ENCODE results near the gene SOSTDC1.

Gene SOSTDC1

GRCh38 chr7:16492513-16493062, 27.1 kb upstream of the SOSTDC1 start:
- in situ Hi-C loops (cut with MboI; ENCODE audit: low sequenced_read_pairs, unreplicated experiment), result no loop called here
- no peak for DNase-seq (ENCODE audit: low spot score)
- TF ChIP-seq CTCF (IDR thresholded peaks at IDR 0.05; ENCODE audit: borderline replicate concordance, control extremely low read depth, extremely low read depth, insufficient read depth, missing control alignments), result no peak

- in situ Hi-C loops (cut with MboI; ENCODE audit: low sequenced_read_pairs, unreplicated experiment), result no loop called here
- no peak for DNase-seq (ENCODE audit: low spot score)
- no peak for TF ChIP-seq CTCF (IDR thresholded peaks at IDR 0.05; ENCODE audit: borderline replicate concordance, control extremely low read depth, extremely low read depth, insufficient read depth, missing control alignments)
Measured at GRCh38 chr7:16491148-16491547, 25.6 kb upstream of the SOSTDC1 start.

DNA sequence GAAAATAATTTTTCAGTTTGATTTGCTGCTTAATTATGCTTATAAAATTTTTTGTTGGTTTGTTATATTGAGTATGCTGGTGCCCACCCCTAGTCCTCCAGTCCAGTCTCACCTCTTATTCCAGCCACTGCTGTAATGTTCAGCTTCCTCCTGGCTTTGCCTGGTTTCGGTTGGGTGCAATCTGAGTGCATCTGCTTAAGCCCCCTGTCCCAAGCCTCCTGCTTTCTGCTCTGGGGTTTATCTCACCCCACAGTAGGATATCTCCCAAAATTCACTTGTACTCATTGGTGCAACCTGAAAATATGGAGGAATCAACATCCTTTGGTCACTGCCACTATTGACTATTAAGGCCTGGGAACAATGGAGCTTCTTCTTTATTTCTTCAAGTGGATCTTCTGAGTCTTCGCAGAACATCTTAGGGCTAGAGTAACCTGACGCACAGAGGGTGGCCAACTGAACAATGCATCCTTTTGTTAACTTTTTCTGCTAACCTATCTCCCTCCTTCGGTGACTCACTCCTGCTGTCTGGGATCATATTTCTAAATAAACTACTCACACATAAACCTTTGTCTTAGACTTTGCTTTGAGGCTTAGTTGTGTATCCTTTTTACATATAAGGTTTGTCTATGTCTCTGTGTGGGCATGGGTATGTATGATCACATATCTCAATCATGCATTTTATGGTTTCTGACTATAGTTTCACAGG, 19.1 kb upstream of the SOSTDC1 start:
- no peak for DNase-seq (ENCODE audit: low spot score)
- TF ChIP-seq CTCF (IDR thresholded peaks at IDR 0.05; ENCODE audit: borderline replicate concordance, control extremely low read depth, extremely low read depth, insufficient read depth, missing control alignments), result no peak
- in situ Hi-C loops (cut with MboI; ENCODE audit: low sequenced_read_pairs, unreplicated experiment), result no loop called here

DNA sequence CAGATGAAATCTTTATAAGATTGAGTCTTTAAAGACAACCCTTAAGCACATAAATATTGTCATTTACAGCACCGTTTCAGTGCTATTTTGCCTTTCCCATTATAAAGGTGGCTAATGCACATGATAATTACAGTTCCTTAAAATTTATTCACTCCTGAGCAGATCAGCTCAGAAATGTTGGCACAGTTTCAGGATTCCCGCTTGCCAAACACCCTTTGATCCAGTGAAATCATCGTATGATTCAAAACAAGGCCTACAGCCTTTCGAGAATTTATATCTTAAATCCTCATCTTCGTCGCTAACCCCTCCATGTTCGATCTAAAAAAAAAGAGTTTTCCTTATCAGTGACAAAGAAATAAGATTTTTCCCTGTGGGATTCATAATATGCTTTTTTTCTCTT, 14.1 kb upstream of the SOSTDC1 start:
- in situ Hi-C loops (cut with MboI; ENCODE audit: low sequenced_read_pairs, unreplicated experiment), result no loop called here
- DNase-seq (ENCODE audit: low spot score), result no peak
- TF ChIP-seq CTCF (IDR thresholded peaks at IDR 0.05; ENCODE audit: borderline replicate concordance, control extremely low read depth, extremely low read depth, insufficient read depth, missing control alignments), result no peak

- no peak for TF ChIP-seq CTCF (IDR thresholded peaks at IDR 0.05; ENCODE audit: borderline replicate concordance, control extremely low read depth, extremely low read depth, insufficient read depth, missing control alignments)
- no peak for DNase-seq (ENCODE audit: low spot score)
- in situ Hi-C loops (cut with MboI; ENCODE audit: low sequenced_read_pairs, unreplicated experiment), result no loop called here
Measured at GRCh38 chr7:16479161-16479560, 13.6 kb upstream of the SOSTDC1 start.

- in situ Hi-C loops (cut with MboI; ENCODE audit: low sequenced_read_pairs, unreplicated experiment), result no loop called here
- no peak for TF ChIP-seq CTCF (IDR thresholded peaks at IDR 0.05; ENCODE audit: borderline replicate concordance, control extremely low read depth, extremely low read depth, insufficient read depth, missing control alignments)
- DNase-seq (ENCODE audit: low spot score), result no peak
Measured at GRCh38 chr7:16471933-16472332, 6.4 kb upstream of the SOSTDC1 start.
